Parathyroid adenoma (tissue), 2 donors: Measurements from ENCODE around the gene RAPGEFL1.

ENCODE experiments used
- H2AFZ ChIP-seq: fragments of 300-600 bp; sonication (generic); one replicate; pipeline ENCODE4 v1.7.0; 2017; ENCODE audit warnings: antibody characterized with exemption, mild to moderate bottlenecking
- H3K27ac ChIP-seq: fragments of 300-600 bp; sonication (generic); one replicate; pipeline ENCODE4 v1.7.0; 2017
- H3K27me3 ChIP-seq: fragments of 300-600 bp; sonication (generic); one replicate; pipeline ENCODE4 v1.7.0; 2017; ENCODE audit warnings: low read length; ENCODE audit not compliant: control insufficient read depth, insufficient read depth
- H3K36me3 ChIP-seq: fragments of 300-600 bp; sonication (generic); one replicate; pipeline ENCODE4 v1.7.0; 2017; ENCODE audit warnings: low read length; ENCODE audit not compliant: control insufficient read depth, insufficient read depth
- H3K4me1 ChIP-seq: fragments of 300-600 bp; sonication (generic); one replicate; pipeline ENCODE4 v1.7.0; 2017; ENCODE audit warnings: control low read depth
- H3K4me2 ChIP-seq: fragments of 300-600 bp; sonication (generic); one replicate; pipeline ENCODE4 v1.7.0; 2017; ENCODE audit warnings: low read length
- H3K4me3 ChIP-seq: fragments of 300-600 bp; sonication (generic); one replicate; pipeline ENCODE4 v1.7.0; 2017; ENCODE audit warnings: low read depth, low read length
- H3K79me2 ChIP-seq: fragments of 300-600 bp; sonication (generic); one replicate; pipeline ENCODE4 v1.7.0; 2017; ENCODE audit warnings: control low read depth
- H3K9ac ChIP-seq: fragments of 300-600 bp; sonication (generic); one replicate; pipeline ENCODE4 v1.7.0; 2017; ENCODE audit warnings: mild to moderate bottlenecking
- H3K9me3 ChIP-seq: fragments of 300-600 bp; sonication (generic); one replicate; pipeline ENCODE4 v1.7.0; 2017; ENCODE audit warnings: low read length; ENCODE audit not compliant: control insufficient read depth
- TF ChIP-seq, protein P1 (sequence below): fragments of 300-600 bp; sonication (generic); IDR thresholded peaks from one replicate; pipeline ENCODE4 v1.7.0; 2017; ENCODE audit warnings: antibody characterized with exemption, mild to moderate bottlenecking
- donor health status: primary hyperparathyroidism.

The RAPGEFL1 gene

DNA sequence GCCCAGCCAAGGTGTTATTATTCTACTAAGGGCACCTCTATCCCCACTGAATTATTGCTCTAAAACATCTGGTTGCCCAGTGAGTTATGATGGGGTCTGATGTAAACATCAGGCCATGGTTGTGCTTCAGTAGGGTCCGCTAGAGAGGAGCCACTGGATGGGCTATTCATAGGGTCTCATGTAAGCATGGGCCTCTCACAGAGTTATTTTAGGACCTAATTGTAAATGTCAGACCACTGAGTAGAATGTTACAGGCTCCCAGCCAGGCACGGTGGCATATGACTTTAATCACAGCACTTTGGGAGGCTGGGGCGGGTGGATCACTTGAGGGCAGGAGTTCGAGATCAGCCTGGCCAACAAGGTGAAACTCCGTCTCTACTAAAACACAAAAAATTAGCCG is 5.3 kb downstream of the RAPGEFL1 start:
- Histone ChIP-seq H3K36me3 (no peaks in the 10 kb centered on the region), H2AFZ (no peak overlapping the region), H3K79me2 (no peaks in the 10 kb centered on the region), H3K27me3 (no peaks in the 10 kb centered on the region), H3K9me3 (no peaks in the 10 kb centered on the region), H3K27ac (no peak overlapping the region), H3K4me3 (no peak overlapping the region), H3K4me2 (no peak overlapping the region), H3K4me1 (no peaks in the 10 kb centered on the region), H3K9ac (no peak overlapping the region)
- TF ChIP-seq, protein P1, sequence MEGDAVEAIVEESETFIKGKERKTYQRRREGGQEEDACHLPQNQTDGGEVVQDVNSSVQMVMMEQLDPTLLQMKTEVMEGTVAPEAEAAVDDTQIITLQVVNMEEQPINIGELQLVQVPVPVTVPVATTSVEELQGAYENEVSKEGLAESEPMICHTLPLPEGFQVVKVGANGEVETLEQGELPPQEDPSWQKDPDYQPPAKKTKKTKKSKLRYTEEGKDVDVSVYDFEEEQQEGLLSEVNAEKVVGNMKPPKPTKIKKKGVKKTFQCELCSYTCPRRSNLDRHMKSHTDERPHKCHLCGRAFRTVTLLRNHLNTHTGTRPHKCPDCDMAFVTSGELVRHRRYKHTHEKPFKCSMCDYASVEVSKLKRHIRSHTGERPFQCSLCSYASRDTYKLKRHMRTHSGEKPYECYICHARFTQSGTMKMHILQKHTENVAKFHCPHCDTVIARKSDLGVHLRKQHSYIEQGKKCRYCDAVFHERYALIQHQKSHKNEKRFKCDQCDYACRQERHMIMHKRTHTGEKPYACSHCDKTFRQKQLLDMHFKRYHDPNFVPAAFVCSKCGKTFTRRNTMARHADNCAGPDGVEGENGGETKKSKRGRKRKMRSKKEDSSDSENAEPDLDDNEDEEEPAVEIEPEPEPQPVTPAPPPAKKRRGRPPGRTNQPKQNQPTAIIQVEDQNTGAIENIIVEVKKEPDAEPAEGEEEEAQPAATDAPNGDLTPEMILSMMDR, result no peak

DNA sequence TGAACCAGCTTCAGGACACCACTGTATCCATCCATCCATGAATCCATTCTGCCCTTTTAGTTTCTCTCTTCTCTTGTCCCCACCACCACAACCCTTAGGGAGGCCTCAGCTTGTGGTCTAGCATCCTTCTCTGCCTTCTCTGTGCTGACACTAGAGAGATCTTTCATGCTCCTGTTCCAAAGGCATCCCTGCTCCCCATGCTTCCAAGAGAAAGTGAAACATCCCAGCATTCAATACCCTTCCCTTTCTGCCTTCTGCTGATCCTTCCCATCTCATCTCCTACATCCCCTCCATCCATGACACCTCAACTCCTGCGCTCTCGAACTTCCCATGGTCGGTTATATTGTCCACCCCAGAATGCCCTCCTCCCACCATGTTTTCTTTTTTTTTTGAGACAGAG is 10.0 kb downstream of the RAPGEFL1 start:
- TF ChIP-seq, protein P1, result no peak
- peaks cover 2% of the 10 kb centered on the region for H3K4me1 ChIP-seq

DNA sequence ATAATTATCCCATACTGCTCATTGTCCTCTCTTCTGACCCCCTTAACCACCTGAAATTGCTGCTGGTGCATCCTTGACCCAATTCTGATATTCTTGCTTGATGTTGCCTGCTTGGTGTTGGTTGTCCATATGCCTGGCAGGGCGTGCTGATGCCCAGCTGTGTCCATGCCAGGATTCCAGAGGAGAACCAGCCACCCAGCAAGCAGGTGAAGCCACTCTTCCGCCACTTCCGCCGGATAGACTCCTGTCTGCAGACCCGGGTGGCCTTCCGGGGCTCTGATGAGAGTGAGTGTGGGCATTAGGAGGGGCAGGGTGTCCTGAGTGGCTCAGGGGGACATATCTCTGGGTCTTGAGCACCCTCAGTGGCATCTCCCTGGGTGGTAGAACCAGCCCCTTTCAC is 11.4 kb downstream of the RAPGEFL1 start:
- H3K4me1 ChIP-seq, result peaks cover 2% of the 10 kb centered on the region
- H2AFZ ChIP-seq, result no peak overlapping the region
- H3K4me3 ChIP-seq, result no peak overlapping the region
- H3K27me3 ChIP-seq, result no peaks in the 10 kb centered on the region
- H3K4me2 ChIP-seq, result no peak overlapping the region
- H3K27ac ChIP-seq, result no peak overlapping the region
- no peaks in the 10 kb centered on the region for H3K9me3 ChIP-seq
- no peak overlapping the region for H3K9ac ChIP-seq
- H3K79me2 ChIP-seq, result no peaks in the 10 kb centered on the region
- TF ChIP-seq, protein P1, result no peak
- H3K36me3 ChIP-seq, result no peaks in the 10 kb centered on the region

More for the DNA sequence above, 10.0 kb downstream of the RAPGEFL1 start:
- H3K9ac ChIP-seq, result no peak overlapping the region
- H3K27ac ChIP-seq, result no peak overlapping the region
- no peaks in the 10 kb centered on the region for H3K79me2 ChIP-seq
- H3K36me3 ChIP-seq, result no peaks in the 10 kb centered on the region
- no peaks in the 10 kb centered on the region for H3K9me3 ChIP-seq
- no peaks in the 10 kb centered on the region for H3K27me3 ChIP-seq
- no peak overlapping the region for H2AFZ ChIP-seq
- H3K4me3 ChIP-seq, result no peak overlapping the region
- no peak overlapping the region for H3K4me2 ChIP-seq

DNA sequence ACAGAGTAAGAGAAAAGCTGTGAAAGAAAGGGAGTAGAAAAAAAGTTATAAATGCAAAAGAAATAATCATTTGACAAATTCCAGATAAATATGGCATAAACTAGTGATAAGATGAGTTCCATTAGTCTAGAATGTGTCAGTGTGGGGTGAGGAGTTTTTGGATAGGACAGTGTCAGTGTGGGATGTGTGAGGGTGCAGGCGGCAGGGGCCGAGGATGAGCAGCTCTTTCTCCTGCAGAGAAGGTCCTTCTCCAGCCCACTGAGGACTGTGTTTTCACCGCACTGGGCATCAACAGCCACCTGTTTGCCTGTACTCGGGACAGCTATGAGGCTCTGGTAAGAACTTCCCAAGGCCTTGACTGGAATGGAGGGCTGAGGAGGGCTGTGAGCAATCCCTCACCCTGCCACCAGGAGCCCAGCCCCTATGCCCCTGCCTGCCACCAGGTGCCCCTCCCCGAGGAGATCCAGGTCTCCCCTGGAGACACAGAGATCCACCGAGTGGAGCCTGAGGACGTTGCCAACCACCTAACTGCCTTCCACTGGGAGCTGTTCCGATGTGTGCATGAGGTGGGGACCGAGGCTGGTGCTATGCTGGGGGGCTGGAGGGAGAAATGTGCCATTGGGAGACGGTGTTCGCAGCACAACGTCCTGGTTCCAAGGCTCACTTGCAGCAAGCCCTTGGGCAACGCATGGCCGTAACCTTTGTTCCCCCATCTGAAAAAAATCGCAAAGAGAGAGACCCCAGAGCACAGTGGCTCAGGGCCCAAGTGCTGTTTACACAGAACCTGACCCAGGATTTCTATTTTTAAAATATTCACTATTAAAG is 13.1 kb downstream of the RAPGEFL1 start:
- Histone ChIP-seq H3K4me3 (no peak overlapping the region), H3K79me2 (no peaks in the 10 kb centered on the region), H3K27me3 (no peaks in the 10 kb centered on the region), H3K27ac (no peak overlapping the region), H2AFZ (no peak overlapping the region), H3K9me3 (no peaks in the 10 kb centered on the region), H3K4me2 (peak overlapping the region; percentile 71), H3K4me1 (peaks cover 2% of the 10 kb centered on the region), H3K9ac (no peak overlapping the region), H3K36me3 (no peaks in the 10 kb centered on the region)
- TF ChIP-seq, protein P1, result no peak
